ENCODE data around the gene LONP2. TPM values are rescaled to one million over a fixed set of nuclear protein-coding genes. Genes with fewer than 3 reads are reported as not detected.

Gene LONP2
- total and polyA plus RNA-seq, 10 of the 15 experiments (the other 5 are each of a cell fraction or from before 2014, with no cell fraction given) = 8.3 to 48.0 (median 34.8) TPM

DNA sequence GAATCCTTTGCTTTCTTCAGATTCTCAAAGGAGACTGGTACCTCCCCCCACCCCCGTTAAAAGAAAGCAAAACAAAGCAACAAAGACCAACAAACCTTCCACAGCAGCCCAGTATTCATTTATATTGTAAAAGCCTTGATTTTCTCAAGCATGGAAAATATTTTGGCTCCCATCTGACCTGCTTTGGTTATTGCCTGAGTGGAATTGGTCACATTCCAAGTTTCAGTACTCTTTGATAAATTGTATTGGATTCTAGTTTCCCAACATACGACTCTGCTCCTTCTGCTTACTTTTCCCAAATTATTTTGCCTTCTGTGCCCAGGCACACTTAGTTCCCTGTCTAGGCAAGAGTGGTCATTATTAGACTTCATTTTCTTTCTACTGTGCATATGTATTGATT, 2.0 kb downstream of the LONP2 start:
- TSS peak; percentile 57 for BruUV-seq (replicated peaks)
- H3K4me2 ChIP-seq (ENCODE audit: control insufficient read depth, insufficient read depth) = peak overlapping the region; percentile 26; the same call in 1 of the 2 replicates
- peaks cover 54% of the 10 kb centered on the region for H3K79me2 ChIP-seq (ENCODE audit: control insufficient read depth, insufficient read depth, low read length)
- H3K9me3 ChIP-seq (replicated peaks; ENCODE audit: control insufficient read depth, insufficient read depth, low read length) = no peaks in the 10 kb centered on the region
- no peak overlapping the region for H3K9ac ChIP-seq (ENCODE audit: control insufficient read depth, insufficient read depth, low read length)
- H2AFZ ChIP-seq (ENCODE audit: control insufficient read depth, low read depth, low read length) = no peak overlapping the region
- H3K4me1 ChIP-seq (ENCODE audit: control insufficient read depth, insufficient read depth, low read length) = no peaks in the 10 kb centered on the region
- RAD21 ChIA-PET (ENCODE audit: unreplicated experiment) = no interaction called here
- FAIRE-seq (no peak), DNase-seq (ENCODE audit: low read depth, low spot score) (no peak), ATAC-seq (no peak)
- intact Hi-C loops (cut with micrococcal nuclease; ENCODE audit: unreplicated experiment) (no loop called here), in situ Hi-C loops (cut with MboI) (no loop called here)
- CTCF ChIA-PET = interaction anchor here (1.4 kb wide), 1 partner anchor 14 kb away, joined by 4 read pairs; no protein-coding TSS in a partner anchor
- no peak overlapping the region for H3K27ac ChIP-seq (ENCODE audit: control insufficient read depth, insufficient read depth)
- no peaks in the 10 kb centered on the region for H3K27me3 ChIP-seq (replicated peaks in 1 of 2; ENCODE audit: control insufficient read depth in 2 of 2, insufficient read depth in 2 of 2, low read length in 1 of 2)
- TF ChIP-seq RCOR1 (conservative IDR thresholded peaks at IDR 0.05; ENCODE audit: low read depth, low read length) = no peak
- TF ChIP-seq JUNB (IDR thresholded peaks at IDR 0.05) = no peak
- no peak for TF ChIP-seq BACH1 (IDR thresholded peaks at IDR 0.05; ENCODE audit: borderline replicate concordance)
- no peak for TF ChIP-seq WRNIP1 (IDR thresholded peaks at IDR 0.05; ENCODE audit: borderline replicate concordance, low read depth, low read length)
- TF ChIP-seq TAF1 (IDR thresholded peaks at IDR 0.05; ENCODE audit: borderline replicate concordance, low read depth, low read length) = no peak
- no peak for TF ChIP-seq POU2F2 (IDR thresholded peaks at IDR 0.05; ENCODE audit: borderline replicate concordance, low read depth, low read length)
- TF ChIP-seq, protein P1, sequence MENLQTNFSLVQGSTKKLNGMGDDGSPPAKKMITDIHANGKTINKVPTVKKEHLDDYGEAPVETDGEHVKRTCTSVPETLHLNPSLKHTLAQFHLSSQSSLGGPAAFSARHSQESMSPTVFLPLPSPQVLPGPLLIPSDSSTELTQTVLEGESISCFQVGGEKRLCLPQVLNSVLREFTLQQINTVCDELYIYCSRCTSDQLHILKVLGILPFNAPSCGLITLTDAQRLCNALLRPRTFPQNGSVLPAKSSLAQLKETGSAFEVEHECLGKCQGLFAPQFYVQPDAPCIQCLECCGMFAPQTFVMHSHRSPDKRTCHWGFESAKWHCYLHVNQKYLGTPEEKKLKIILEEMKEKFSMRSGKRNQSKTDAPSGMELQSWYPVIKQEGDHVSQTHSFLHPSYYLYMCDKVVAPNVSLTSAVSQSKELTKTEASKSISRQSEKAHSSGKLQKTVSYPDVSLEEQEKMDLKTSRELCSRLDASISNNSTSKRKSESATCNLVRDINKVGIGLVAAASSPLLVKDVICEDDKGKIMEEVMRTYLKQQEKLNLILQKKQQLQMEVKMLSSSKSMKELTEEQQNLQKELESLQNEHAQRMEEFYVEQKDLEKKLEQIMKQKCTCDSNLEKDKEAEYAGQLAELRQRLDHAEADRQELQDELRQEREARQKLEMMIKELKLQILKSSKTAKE (IDR thresholded peaks at IDR 0.05; ENCODE audit: low read depth, poor library complexity, severe bottlenecking) = no peak
- TF ChIP-seq SMAD1 (IDR thresholded peaks at IDR 0.05; ENCODE audit: low read depth, partially characterized antibody) = no peak
- no peak for TF ChIP-seq NFYA (IDR thresholded peaks at IDR 0.05; ENCODE audit: borderline replicate concordance, low read depth, low read length)
- no peak for TF ChIP-seq BCL11A (IDR thresholded peaks at IDR 0.05; ENCODE audit: low read depth, low read length)
- no peak for TF ChIP-seq NR2F1 (conservative IDR thresholded peaks at IDR 0.05)
- TF ChIP-seq, protein P2, sequence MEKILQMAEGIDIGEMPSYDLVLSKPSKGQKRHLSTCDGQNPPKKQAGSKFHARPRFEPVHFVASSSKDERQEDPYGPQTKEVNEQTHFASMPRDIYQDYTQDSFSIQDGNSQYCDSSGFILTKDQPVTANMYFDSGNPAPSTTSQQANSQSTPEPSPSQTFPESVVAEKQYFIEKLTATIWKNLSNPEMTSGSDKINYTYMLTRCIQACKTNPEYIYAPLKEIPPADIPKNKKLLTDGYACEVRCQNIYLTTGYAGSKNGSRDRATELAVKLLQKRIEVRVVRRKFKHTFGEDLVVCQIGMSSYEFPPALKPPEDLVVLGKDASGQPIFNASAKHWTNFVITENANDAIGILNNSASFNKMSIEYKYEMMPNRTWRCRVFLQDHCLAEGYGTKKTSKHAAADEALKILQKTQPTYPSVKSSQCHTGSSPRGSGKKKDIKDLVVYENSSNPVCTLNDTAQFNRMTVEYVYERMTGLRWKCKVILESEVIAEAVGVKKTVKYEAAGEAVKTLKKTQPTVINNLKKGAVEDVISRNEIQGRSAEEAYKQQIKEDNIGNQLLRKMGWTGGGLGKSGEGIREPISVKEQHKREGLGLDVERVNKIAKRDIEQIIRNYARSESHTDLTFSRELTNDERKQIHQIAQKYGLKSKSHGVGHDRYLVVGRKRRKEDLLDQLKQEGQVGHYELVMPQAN (conservative IDR thresholded peaks at IDR 0.05) = no peak
- TF ChIP-seq CBFB (IDR thresholded peaks at IDR 0.05; ENCODE audit: low read depth) = no peak
- TF ChIP-seq NFYB (IDR thresholded peaks at IDR 0.05; ENCODE audit: insufficient read depth, low read depth, low read length) = no peak
- SMC1A ChIA-PET (ENCODE audit: uncharacterized antibody, unreplicated experiment) = no interaction called here
- no peaks in the 10 kb centered on the region for H4K20me1 ChIP-seq (ENCODE audit: control insufficient read depth, insufficient read depth)
- no peaks in the 10 kb centered on the region; a peak in 1 of 4 replicates for H3K36me3 ChIP-seq (ENCODE audit: control insufficient read depth in 2 of 2, insufficient read depth in 2 of 2, low read length in 1 of 2)
- peak overlapping the region; percentile 92; the same call in 1 of the 2 replicates for H3K4me3 ChIP-seq
- WGBS (ENCODE audit: insufficient coverage, insufficient replicate concordance, low lambda C conversion rate, missing lambda C conversion rate) = 93% methylated on average over 2 of the region's 2 CpGs
- POLR2A ChIA-PET = no interaction called here
